ENCODE measurements around the gene SLC35F2. TPM values are rescaled to one million over a fixed set of nuclear protein-coding genes. Genes with fewer than 3 reads are reported as not detected.

The SLC35F2 gene, protein sequence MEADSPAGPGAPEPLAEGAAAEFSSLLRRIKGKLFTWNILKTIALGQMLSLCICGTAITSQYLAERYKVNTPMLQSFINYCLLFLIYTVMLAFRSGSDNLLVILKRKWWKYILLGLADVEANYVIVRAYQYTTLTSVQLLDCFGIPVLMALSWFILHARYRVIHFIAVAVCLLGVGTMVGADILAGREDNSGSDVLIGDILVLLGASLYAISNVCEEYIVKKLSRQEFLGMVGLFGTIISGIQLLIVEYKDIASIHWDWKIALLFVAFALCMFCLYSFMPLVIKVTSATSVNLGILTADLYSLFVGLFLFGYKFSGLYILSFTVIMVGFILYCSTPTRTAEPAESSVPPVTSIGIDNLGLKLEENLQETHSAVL
- 22.9 and 40.0 TPM in 2 replicates for total RNA-seq

DNA sequence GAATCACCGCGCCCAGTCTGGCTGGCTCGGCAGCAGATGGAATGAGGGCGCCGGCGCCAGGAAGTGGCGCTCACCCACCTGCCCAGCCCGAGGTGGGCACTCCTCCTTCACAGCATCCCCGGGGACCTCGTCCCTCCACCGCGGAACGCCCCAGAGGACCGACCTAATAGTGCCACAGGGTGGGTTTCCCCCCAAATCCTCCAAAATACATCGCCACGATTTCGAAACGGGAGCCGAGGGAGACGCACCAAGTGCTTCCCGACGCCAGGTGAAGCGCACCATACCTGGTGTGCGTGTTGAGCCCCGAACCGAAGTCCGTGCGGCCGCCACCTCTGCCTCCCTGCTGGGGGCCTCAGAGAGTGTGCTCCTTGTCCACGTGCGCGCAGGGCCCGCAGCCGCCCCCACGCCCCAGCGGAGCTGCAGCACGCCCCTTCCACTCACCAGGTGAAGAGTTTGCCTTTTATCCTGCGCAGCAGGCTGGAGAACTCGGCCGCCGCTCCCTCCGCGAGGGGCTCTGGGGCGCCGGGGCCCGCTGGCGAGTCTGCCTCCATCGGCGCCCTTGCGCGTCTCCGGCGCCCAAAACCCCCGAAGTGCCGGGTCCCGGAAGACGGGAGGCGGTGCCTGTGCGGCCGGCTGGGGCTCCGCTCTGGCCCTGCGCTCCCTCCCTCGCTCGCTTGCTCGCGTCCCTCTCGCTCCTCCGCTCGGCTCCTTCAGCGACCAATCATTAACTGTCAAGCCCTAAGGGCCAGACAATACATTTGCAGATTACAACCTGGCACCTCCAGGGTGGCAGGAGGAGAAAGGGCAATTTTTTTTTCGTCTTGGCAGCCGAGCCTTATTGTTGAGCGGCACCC, at the start of gene SLC35F2:
SLC35F2 (minus strand) TSS at position 571 of the 854 bp plus-strand sequence; CDS start at position 551, 20 bp downstream.

Other genes starting within 250 kb of the SLC35F2 start
- not detected in 2 replicates for gene SLN, start 146.7 kb downstream of the SLC35F2 start, total RNA-seq
- not detected in 2 replicates for gene RAB39A, start 69.7 kb upstream of the SLC35F2 start, total RNA-seq
- 40.3 and 45.2 TPM in 2 replicates for gene CUL5, start 150.1 kb upstream of the SLC35F2 start, total RNA-seq

Measured in uterine smooth muscle cell (primary cell).